LHCN-M2 (cell line): Measurements from ENCODE around the gene MRPL24. TPM values are rescaled to one million over a fixed set of nuclear protein-coding genes. Genes with fewer than 3 reads are reported as not detected.
"Not testable (repeated sequence)": the region's sequence is repeated elsewhere in the genome, so short reads cannot be mapped to it uniquely, and the experiment has no call there.

Experiments used
- DNase-seq: peaks from one replicate; pipeline ENCODE4 v3.0.0-alpha.2; 2012; ENCODE audit warnings: low read depth
- total RNA-seq: library from RNA; depleted of rRNA; stranded (reverse); fragments of >200 nt; gene quantifications from 2 replicates; pipeline ENCODE4 v1.2.3, GENCODE V29; 2014

Gene MRPL24
- total RNA-seq, 1 experiment from 2014 or later = 86.1 TPM

- peak; percentile 25 for DNase-seq
These were observed 19.4 kb upstream of the MRPL24 start for GRCh38 chr1:156760092-156760795.

GRCh38 chr1:156757572-156758253 is 16.8 kb upstream of the MRPL24 start:
- not testable (repeated sequence) for DNase-seq

DNA sequence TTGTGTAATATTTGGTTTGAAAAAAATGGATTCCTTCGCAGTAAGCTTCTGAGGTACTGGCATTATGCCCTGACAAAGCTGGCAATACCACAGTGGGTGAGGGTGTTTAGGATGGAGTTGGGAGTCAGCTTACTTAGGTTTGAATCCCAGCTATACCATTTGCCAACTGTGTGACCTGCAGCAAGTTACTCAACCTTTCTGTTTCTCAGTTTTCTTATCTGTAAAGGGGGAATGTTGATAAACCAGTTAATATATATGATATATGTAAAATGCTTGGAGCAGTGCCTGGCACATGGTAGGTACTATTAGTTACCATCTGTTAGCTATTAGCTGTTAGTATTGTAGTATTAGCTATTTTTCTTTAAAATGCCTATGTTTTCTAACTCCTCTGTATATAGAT is 15.5 kb upstream of the MRPL24 start:
- DNase-seq = no peak

GRCh38 chr1:156755527-156755950 is 14.7 kb upstream of the MRPL24 start:
- no peak for DNase-seq

- DNase-seq = peak; percentile 36
These were observed 13.3 kb upstream of the MRPL24 start for GRCh38 chr1:156754219-156754618.

DNA sequence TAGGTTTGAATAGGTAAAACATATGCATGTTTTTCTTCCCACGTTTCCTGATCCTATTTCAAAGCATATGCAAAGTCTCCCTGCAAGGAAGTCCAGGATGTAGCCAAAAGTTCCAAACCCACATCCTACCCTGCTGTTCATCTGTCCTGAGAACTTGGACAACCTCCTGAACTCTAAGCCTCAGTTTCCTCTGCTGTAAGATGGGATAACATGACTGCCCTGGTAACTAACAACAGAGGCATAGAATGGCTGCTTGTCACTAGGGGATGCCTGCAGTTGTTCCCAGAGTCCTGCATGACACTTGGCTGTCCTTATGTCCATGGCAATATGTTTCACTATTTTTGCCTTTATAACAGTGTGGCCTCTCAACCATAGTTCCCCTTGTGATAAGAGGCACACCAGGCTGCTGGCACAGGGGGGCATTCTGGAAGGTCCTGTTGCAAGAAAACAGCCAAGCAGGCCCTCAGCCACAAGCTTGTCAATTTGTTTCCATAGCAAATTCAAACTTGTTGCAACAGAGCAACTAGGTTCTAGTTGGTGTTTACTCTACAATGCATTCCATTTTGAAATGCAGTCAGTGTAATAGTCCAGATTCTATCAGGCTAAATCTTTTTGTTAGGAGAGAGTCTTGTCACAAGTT is 12.1 kb upstream of the MRPL24 start:
- peak; percentile 12 for DNase-seq

- peak; percentile 96 for DNase-seq
These were observed 11.0 kb upstream of the MRPL24 start for GRCh38 chr1:156751757-156752481.

GRCh38 chr1:156751451-156751756 is 10.5 kb upstream of the MRPL24 start, which contains the start of gene HDGF:
Gene HDGF, minus strand, starts transcription at chr1:156751675. Its CDS starts 246 bp downstream, at chr1:156751429.
- no peak for DNase-seq

DNA sequence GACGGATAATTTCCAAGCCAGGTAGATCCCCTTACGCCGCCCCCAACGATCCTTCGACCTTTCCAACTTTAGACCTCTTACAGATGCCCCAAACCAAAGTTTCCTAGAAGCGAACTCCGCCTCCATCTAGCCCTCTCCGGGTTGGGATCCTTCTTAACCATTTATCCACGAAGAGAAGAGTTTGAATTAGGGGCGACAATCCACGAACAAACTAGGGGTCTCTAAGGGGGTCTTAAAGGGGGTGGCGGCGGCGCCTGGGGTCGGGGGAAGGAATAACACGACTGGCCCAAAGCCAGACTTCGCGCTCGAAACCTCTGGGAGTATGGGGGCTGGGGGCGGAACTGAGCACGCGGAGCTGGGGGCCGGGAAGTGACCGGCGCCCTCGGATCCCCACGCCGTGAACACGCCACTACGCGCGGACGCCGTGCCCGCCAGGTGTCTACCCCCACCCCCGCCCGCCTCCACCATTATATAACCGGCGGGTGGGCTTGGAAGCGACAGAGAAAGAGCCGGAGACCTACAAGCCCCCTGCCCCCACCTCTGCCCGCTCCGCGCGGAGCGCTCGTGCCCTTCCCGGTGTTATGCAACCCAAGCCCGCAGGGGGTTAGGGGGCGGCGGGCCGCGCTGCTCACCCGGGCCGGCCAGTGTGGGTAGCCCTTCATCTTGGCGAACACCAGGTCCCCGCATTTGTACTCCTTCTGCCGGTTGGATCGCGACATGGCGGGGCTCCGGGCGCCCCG is 10.0 kb upstream of the MRPL24 start:
- peak; percentile 34 for DNase-seq

DNA sequence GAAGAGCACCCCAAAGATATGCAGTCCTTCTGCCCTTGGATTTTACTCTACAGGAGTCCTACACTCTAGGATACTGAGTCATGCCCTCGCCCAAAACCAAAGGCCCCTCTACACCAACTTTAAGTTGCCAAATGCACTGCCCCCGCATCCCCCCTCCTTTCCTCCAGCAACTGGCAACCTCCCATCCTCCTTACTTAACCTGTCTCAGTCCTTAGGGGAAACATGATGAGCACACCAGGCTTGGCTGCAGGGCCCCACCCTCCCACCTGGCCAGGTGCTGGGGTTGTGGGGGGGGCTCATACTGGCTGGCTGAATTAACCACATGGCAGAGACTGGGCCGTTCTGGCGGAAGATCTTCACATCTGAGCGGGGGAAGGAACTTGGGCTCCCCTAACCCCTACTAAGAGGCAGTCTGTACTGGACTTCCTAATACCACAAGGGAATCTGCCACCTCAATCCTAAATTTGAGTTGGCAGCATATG is 9.3 kb upstream of the MRPL24 start:
- DNase-seq = peak; percentile 66

DNA sequence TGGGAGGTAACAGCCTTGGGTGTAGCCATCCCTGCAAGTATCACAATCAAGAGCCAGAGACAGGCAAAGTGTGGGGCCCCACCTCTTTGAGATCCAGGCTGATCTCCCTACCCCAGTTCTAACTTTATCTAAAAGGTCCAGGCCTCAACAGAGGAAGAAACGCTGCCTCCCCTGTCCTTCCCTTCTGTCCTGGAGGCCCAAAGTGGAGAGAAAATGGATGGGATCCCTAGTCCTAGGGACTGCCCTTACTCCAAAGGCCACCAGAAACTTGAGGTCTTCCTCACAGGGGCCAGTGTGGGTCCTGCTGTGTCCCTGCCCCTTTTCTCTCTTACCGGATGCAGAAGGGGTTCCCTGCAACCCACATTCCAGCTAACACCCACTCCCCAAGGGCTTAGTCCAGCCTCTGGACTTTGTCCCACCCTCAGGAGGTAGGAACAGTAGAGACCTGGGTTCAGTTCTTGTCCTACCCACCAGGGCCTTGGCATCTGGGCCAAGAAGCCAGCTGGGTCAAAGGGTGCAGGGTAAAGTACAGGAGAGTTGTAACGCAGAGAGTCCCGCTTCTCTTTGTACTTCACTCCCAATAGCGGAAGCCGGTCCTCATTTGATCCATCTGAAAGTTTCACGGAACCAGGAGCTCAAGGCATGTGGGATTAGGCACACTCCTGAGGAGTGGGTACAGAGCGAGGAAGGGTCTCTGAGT is 8.7 kb upstream of the MRPL24 start:
- peak; percentile 20 for DNase-seq

GRCh38 chr1:156748670-156749418 is 8.0 kb upstream of the MRPL24 start:
- DNase-seq = peak; percentile 60

DNA sequence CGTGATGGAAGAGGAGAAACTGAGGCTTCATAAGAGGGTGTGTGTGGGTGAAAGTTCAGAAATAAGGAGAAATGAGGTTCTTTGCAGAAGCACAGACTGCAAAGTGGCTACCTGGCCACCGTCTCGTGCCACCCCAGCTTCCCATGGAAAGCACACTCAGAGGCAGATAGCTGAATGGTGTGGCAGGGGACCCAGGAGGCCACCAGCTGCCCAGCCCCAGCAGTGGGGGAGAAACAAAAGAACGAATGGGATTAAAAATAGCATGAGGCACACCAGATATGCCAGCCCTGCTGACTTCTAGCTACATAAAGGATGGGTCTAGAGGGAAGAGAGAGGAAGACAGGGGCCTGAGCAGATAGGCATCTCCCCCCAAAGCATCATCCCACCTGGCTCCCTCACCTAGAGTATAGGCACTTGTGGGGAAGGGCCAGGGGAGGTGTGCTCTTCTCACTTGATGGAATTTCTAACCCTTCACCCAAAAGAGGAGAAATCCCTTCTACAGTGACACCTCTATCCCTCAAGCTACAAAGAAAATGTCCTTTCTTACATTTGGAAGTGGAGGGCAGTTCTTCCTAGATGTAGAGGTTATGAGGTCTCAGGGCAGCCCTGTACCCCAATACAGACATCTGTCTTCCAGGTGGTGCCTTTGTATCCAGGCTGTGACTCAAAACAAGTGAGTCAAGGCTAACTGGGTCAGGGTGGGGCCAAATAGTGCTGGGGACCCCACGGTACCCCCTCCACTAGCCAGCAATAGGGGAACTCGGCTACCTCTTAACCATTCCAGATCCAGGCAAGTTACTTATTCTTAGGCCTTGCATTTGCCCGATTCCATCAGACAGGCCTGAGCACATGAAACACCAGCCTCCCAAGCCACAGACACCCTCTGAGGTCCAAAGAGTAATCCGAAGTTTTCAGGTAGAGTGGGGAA is 7.1 kb upstream of the MRPL24 start:
- peak; percentile 54 for DNase-seq

- DNase-seq = peak; percentile 96
These were observed 6.1 kb upstream of the MRPL24 start for GRCh38 chr1:156746728-156747631.

GRCh38 chr1:156746406-156746727 is 5.5 kb upstream of the MRPL24 start:
- DNase-seq = no peak

GRCh38 chr1:156745881-156746280 is 5.0 kb upstream of the MRPL24 start:
- DNase-seq = no peak

DNA sequence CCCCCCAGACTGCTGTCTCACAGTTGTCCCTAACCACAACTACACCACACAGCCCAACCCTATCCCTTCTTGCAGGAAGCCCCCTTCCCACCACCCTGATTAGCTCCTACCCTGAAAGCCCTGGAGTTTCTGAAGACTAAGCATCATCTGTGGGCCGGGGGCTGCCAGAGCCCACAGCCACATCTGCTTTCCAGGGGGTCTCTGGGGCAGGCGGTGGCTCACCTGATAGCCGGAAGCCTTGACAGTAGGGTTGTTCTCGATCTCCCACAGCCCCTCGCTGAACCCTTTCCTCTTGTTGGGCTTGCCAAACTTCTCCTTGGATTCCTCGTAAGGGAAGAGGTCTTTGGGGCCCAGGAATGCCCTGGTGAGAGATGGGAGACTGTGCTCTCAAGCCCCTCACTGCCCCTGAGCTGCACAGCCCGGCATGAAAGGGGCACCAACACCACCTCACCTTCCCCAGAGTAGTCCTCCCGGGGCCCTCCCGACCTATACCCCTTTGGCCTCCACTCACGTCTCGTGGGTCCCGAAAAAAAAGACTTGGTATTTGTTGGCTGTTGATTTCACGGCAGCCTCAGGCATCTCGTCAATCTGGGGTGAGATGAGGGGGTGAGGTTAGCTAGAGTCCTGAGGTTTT is 4.0 kb upstream of the MRPL24 start:
- DNase-seq = no peak
